Thymus (tissue), 11 donors: ENCODE measurements around the gene C4BPA. TPM values are rescaled to one million over a fixed set of nuclear protein-coding genes. Genes with fewer than 3 reads are reported as not detected.

Experiments
- DNase-seq, 9 donors: peaks; one replicate each; pipeline ENCODE4 v3.0.0-alpha.2; 2013; ENCODE audit warnings: low spot score in 9 of 9, low read depth in 6 of 9, missing footprints in 1 of 9
- H3K27ac ChIP-seq, 2 donors: one replicate each; pipeline ENCODE4 v1.5.1; 2013; ENCODE audit warnings: control low read depth in 1 of 2, low read depth in 1 of 2, low read length in 1 of 2, mild to moderate bottlenecking in 1 of 2, moderate library complexity in 1 of 2
- H3K27me3 ChIP-seq, 2 donors: one replicate each; pipeline ENCODE4 v1.5.1; 2013; ENCODE audit warnings: low read length in 1 of 2; ENCODE audit not compliant: control insufficient read depth in 2 of 2, insufficient read depth in 1 of 2
- H3K36me3 ChIP-seq, 2 donors: one replicate each; pipeline ENCODE4 v1.5.1; 2013; ENCODE audit warnings: low read length in 1 of 2, mild to moderate bottlenecking in 1 of 2, moderate library complexity in 1 of 2; ENCODE audit not compliant: control insufficient read depth in 2 of 2, insufficient read depth in 2 of 2
- H3K4me1 ChIP-seq, 2 donors: one replicate each; pipeline ENCODE4 v1.5.1; 2013; ENCODE audit warnings: low read length in 2 of 2; ENCODE audit not compliant: control insufficient read depth in 2 of 2, insufficient read depth in 2 of 2
- H3K4me3 ChIP-seq, 2 donors: one replicate each; pipeline ENCODE4 v1.5.1; 2013; ENCODE audit warnings: low read length in 2 of 2, control low read depth in 1 of 2, mild to moderate bottlenecking in 1 of 2
- H3K9me3 ChIP-seq, 2 donors: one replicate each; pipeline ENCODE4 v1.5.1; 2013; ENCODE audit warnings: low read length in 1 of 2, mild to moderate bottlenecking in 1 of 2; ENCODE audit not compliant: control insufficient read depth in 2 of 2, insufficient read depth in 1 of 2
- WGBS: extraction: QIAGEN DNeasy Blood & Tissue Kit; methylation state at CpG from one replicate; pipeline ENCODE4 v1.1.7; 2013; 5-methylcytosine and 5-hydroxymethylcytosine counted together
- polyA plus RNA-seq: library from polyadenylated mRNA; stranded (reverse); fragments of 200-250 nt; gene quantifications from one replicate; pipeline ENCODE4 v1.2.3, GENCODE V29; 2013
- total RNA-seq: library from RNA; stranded (reverse); fragments of 120-200 nt; gene quantifications from one replicate; pipeline ENCODE4 v1.2.4, GENCODE V29; 2013
- donor health status: healthy.

The C4BPA gene
- total and polyA plus RNA-seq, 2 donors = 0.09 to 0.32 TPM

DNA sequence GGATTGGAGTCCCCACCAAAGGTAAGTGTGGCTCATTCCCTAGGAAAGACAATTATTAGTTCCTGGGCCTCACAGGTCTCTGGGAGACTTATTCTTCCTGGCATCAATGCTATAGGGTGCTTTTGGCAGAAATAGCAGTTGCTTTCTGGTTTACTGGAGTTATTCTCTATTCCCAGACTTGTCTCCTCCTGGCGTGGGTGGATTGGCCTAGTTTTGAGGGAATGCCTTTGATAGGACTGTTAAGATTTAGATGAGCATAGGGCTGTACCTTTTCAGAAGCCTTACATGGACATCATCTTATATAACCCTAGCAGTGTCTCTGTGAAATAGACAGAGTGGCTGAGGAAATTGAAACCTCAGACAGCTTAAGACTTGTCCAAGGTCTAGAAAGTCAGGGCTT lies 42.0 kb upstream of the C4BPA start:
- H3K36me3 ChIP-seq = peaks cover 7 to 54% of the 10 kb centered on the region in 2 donors
- 98% methylated on average over 1 of the region's 1 CpG for WGBS

DNA sequence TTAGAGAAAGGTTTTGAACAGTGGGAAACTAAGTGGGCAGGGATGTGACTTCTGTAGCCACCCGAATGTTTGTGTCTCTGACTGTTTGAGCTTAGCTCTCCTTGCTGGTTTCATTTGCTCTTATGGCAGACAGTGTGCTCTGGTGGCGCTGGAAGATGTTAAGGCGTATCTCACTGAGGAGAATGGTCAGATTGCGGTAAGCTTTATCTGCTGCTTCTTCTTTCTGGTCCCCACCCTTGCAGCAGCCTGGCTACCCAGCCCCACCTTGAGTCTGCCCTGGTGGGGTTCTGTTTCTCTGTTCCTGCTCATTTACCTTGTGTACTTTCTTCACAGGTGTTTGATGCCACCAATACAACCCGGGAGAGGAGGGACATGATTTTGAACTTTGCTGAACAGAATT lies 41.0 kb upstream of the C4BPA start:
- H3K4me1 ChIP-seq = peaks cover 26 to 33% of the 10 kb centered on the region in 2 donors
- WGBS = 98% methylated on average over 5 of the region's 5 CpGs
- no peak for DNase-seq
- no peaks in the 10 kb centered on the region for H3K27me3 ChIP-seq
- no peak overlapping the region for H3K27ac ChIP-seq
- H3K36me3 ChIP-seq = peaks cover 7 to 61% of the 10 kb centered on the region in 2 donors
- H3K9me3 ChIP-seq = no peaks in the 10 kb centered on the region
- H3K4me3 ChIP-seq = no peak overlapping the region

More for the DNA sequence above, 42.0 kb upstream of the C4BPA start:
- no peaks in the 10 kb centered on the region for H3K9me3 ChIP-seq
- no peak overlapping the region for H3K4me3 ChIP-seq
- no peaks in the 10 kb centered on the region for H3K27me3 ChIP-seq
- no peak for DNase-seq
- H3K27ac ChIP-seq = no peak overlapping the region
- H3K4me1 ChIP-seq = peaks cover 26 to 28% of the 10 kb centered on the region in 2 donors

GRCh38 chr1:207064561-207064960 lies 39.5 kb upstream of the C4BPA start:
- peaks cover 20 to 30% of the 10 kb centered on the region in 2 donors for H3K4me1 ChIP-seq
- DNase-seq = no peak
- H3K27ac ChIP-seq = no peak overlapping the region
- H3K4me3 ChIP-seq = no peak overlapping the region
- H3K36me3 ChIP-seq = peaks cover 10 to 70% of the 10 kb centered on the region in 2 donors
- H3K27me3 ChIP-seq = no peaks in the 10 kb centered on the region
- no peaks in the 10 kb centered on the region for H3K9me3 ChIP-seq
- 98% methylated on average over 8 of the region's 8 CpGs for WGBS

DNA sequence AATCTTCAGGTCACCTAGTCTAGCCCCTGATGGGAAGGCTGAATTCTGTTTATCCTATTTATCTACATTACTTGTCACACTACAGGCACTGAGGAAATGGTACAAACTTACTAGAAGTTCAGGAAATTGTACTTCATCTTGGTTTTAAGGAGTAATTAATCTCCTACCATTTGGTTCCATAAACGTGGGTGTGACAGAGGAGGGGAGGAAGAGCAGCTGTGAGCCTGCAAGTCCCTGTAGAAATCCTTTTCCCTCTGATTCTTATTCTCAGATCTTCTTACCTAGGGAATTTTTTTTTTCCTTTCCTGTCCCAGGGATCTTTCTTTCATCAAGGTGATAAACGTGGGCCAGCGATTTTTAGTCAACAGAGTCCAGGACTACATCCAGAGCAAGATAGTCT lies 36.8 kb upstream of the C4BPA start:
- Histone ChIP-seq H3K36me3 (peaks cover 4 to 64% of the 10 kb centered on the region in 2 donors), H3K4me3 (no peak overlapping the region), H3K4me1 (peaks cover 31 to 44% of the 10 kb centered on the region in 2 donors), H3K27me3 (no peaks in the 10 kb centered on the region), H3K9me3 (no peaks in the 10 kb centered on the region), H3K27ac (no peak overlapping the region)
- DNase-seq = no peak
- WGBS = 83% methylated on average over 3 of the region's 3 CpGs

- WGBS = 86% methylated on average over 5 of the region's 5 CpGs
- Histone ChIP-seq H3K27me3 (no peaks in the 10 kb centered on the region), H3K27ac (no peak overlapping the region), H3K4me1 (peaks cover 36 to 46% of the 10 kb centered on the region in 2 donors), H3K36me3 (peaks cover 5 to 65% of the 10 kb centered on the region in 2 donors), H3K9me3 (no peaks in the 10 kb centered on the region), H3K4me3 (no peak overlapping the region)
- no peak for DNase-seq
These were observed 36.4 kb upstream of the C4BPA start for GRCh38 chr1:207067665-207068064.

DNA sequence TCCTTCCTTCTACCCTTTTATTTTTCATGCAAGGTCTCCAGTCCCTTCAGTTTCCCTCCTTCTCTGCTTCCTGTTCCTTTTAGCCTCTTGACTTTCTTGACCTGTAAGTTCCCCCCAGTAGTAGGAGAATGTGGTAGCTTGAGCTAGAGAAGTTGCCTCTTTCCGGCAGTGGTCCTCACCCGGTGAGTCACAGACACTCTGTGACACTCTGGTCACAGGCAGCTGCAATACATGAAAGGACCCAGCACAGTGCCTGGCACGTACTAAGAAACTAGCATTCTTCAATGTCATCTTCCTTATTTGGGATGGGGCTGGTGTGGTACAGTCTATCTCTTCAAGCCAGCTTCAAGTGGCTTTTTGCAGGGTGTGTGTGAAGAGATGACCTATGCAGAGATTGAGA lies 35.0 kb upstream of the C4BPA start:
- H3K9me3 ChIP-seq = no peaks in the 10 kb centered on the region
- H3K4me3 ChIP-seq = peak overlapping the region in 1 of 2 donors; percentile 28

GRCh38 chr1:207069858-207070506 lies 34.1 kb upstream of the C4BPA start:
- Histone ChIP-seq H3K4me1 (peaks cover 40 to 46% of the 10 kb centered on the region in 2 donors), H3K27ac (peak overlapping the region; percentile 20 to 26), H3K27me3 (no peaks in the 10 kb centered on the region), H3K9me3 (no peaks in the 10 kb centered on the region), H3K4me3 (peak overlapping the region in 1 of 2 donors; percentile 28), H3K36me3 (peaks cover 7 to 52% of the 10 kb centered on the region in 2 donors)
- 84% methylated on average over 5 of the region's 5 CpGs for WGBS
- DNase-seq = peak in 1 of 9 donors; percentile 51

More for the DNA sequence above, 35.0 kb upstream of the C4BPA start:
- peaks cover 40 to 46% of the 10 kb centered on the region in 2 donors for H3K4me1 ChIP-seq
- peaks cover 7 to 56% of the 10 kb centered on the region in 2 donors for H3K36me3 ChIP-seq
- WGBS = 36% methylated on average over 3 of the region's 3 CpGs
- no peaks in the 10 kb centered on the region for H3K27me3 ChIP-seq
- no peak for DNase-seq
- H3K27ac ChIP-seq = peak overlapping the region in 1 of 2 donors; percentile 9

GRCh38 chr1:207070811-207071210 lies 33.2 kb upstream of the C4BPA start:
- H3K9me3 ChIP-seq = no peaks in the 10 kb centered on the region
- 63% methylated on average over 4 of the region's 4 CpGs for WGBS
- peak overlapping the region in 1 of 2 donors; percentile 13 for H3K27ac ChIP-seq
- no peaks in the 10 kb centered on the region for H3K27me3 ChIP-seq
- DNase-seq = no peak
- H3K4me3 ChIP-seq = peak overlapping the region in 1 of 2 donors; percentile 28
- H3K36me3 ChIP-seq = peaks cover 7 to 45% of the 10 kb centered on the region in 2 donors
- peaks cover 40 to 46% of the 10 kb centered on the region in 2 donors for H3K4me1 ChIP-seq

GRCh38 chr1:207071426-207071825 lies 32.6 kb upstream of the C4BPA start:
- 5% methylated on average over 6 of the region's 6 CpGs for WGBS
- DNase-seq = peak in 4 of 9 donors; percentile 38 to 81 (median 50)
- Histone ChIP-seq H3K27me3 (no peaks in the 10 kb centered on the region), H3K36me3 (peaks cover 7 to 40% of the 10 kb centered on the region in 2 donors), H3K4me1 (peaks cover 40 to 46% of the 10 kb centered on the region in 2 donors), H3K9me3 (no peaks in the 10 kb centered on the region), H3K4me3 (peak overlapping the region in 1 of 2 donors; percentile 28), H3K27ac (peak overlapping the region; percentile 13 to 19)
